K562 (cell line): ENCODE results near the gene C1orf216. TPM values are rescaled to one million over a fixed set of nuclear protein-coding genes. Genes with fewer than 3 reads are reported as not detected.

Experiments
- BRD4 ChIP-seq: fragments of 200-600 bp; sonication (generic); IDR thresholded peaks from 2 replicates; pipeline ENCODE4 v1.6.1; 2017; ENCODE audit warnings: inconsistent platforms
- CBX8 ChIP-seq: fragments of 200-600 bp; sonication (generic); IDR thresholded peaks from 2 replicates; pipeline ENCODE4 v1.6.1; 2012; ENCODE audit warnings: borderline replicate concordance, mixed run types, low read depth, mild to moderate bottlenecking, moderate library complexity, mixed read lengths, low read length, control low read depth, inconsistent platforms; ENCODE audit not compliant: poor library complexity, severe bottlenecking; ENCODE audit errors: extremely low read depth
- E2F4 ChIP-seq: sonication (generic); formaldehyde crosslinking; IDR thresholded peaks from 2 replicates; pipeline ENCODE4 v1.8.0; 2022; ENCODE audit warnings: mild to moderate bottlenecking, low read depth, missing genetic modification reagents
- PRMT5 ChIP-seq: sonication (generic); formaldehyde crosslinking; IDR thresholded peaks from 2 replicates; pipeline ENCODE4 v1.5.0; 2020; ENCODE audit warnings: missing genetic modification reagents
- SAFB ChIP-seq: fragments of 200-400 bp; formaldehyde crosslinking; IDR thresholded peaks from 2 replicates; pipeline ENCODE4 v1.6.1; 2017; ENCODE audit warnings: low read depth, low read length, borderline replicate concordance
- SFPQ ChIP-seq: fragments of 200-400 bp; formaldehyde crosslinking; IDR thresholded peaks from 2 replicates; pipeline ENCODE4 v1.6.1; 2017; ENCODE audit warnings: mild to moderate bottlenecking, low read depth, low read length, moderate library complexity
- TAF7 ChIP-seq: fragments of 450-650 bp; IDR thresholded peaks from 2 replicates; pipeline ENCODE4 v1.6.1; 2016; ENCODE audit warnings: missing genetic modification characterization, missing compliant biosample characterization
- ZBTB12 ChIP-seq: fragments of 250-450 bp; sonication (Bioruptor Pico); IDR thresholded peaks from 2 replicates; pipeline ENCODE4 v1.4.0; 2020
- ZEB2 ChIP-seq: fragments of 450-650 bp; IDR thresholded peaks from 2 replicates; pipeline ENCODE4 v1.6.1; 2016
- ZNF318 ChIP-seq, 2 experiments: fragments of 450-650 bp; IDR thresholded peaks; 2 replicates each; pipeline ENCODE4 v1.6.1; 2016; ENCODE audit warnings: mild to moderate bottlenecking in 2 of 2, borderline replicate concordance in 1 of 2, low read depth in 1 of 2, moderate library complexity in 1 of 2
- ZNF384 ChIP-seq: IDR thresholded peaks from 2 replicates; pipeline ENCODE4 v1.6.1; 2012; ENCODE audit warnings: low read depth, low read length, improper control_type of control experiment
- ZNF699 ChIP-seq: fragments of 250-450 bp; sonication (Bioruptor Pico); IDR thresholded peaks from 2 replicates; pipeline ENCODE4 v1.8.0; 2021; ENCODE audit warnings: mild to moderate bottlenecking, moderate library complexity; ENCODE audit not compliant: insufficient replicate concordance
- polyA plus RNA-seq, 8 experiments: library from polyadenylated mRNA; depleted of rRNA in 4 of 8; stranded (reverse) in 5 of 8; unstranded in 3 of 8; fragments of >200 nt; fragmentation: Nextera tagmentation in 2 of 8; fragmentation: Illumina TruSeq in 1 of 8; extraction: Ambion mirVana in 2 of 8; extraction: Trizol in 1 of 8; gene quantifications; 2 replicates each; pipeline versions ENCODE4 v1.2.1 to v1.2.3, GENCODE V29; 2011 to 2014; ENCODE audit warnings: inconsistent platforms in 1 of 8, missing spikeins in 1 of 8
- total RNA-seq, 7 experiments: library from RNA; depleted of rRNA in 6 of 7; stranded (reverse); fragments of >200 nt in 6 of 7; fragmentation: Illumina TruSeq in 2 of 7; extraction: Trizol in 2 of 7; gene quantifications; 2 replicates each; pipeline versions ENCODE4 v1.2.1 to v1.2.3, GENCODE V29; 2011 to 2021; ENCODE audit warnings: low replicate concordance in 1 of 7

The C1orf216 gene
- total and polyA plus RNA-seq, 9 of the 15 experiments (the other 6 are each of a cell fraction or from before 2014, with no cell fraction given): 3.4 to 25.1 (median 15.0) TPM

GRCh38 chr1:35715568-35716002 is 3.1 kb downstream of the C1orf216 start (continued):
- TF ChIP-seq ZNF318 (IDR thresholded peaks at IDR 0.05; ENCODE audit: borderline replicate concordance in 1 of 2, low read depth in 1 of 2): no peak
- TF ChIP-seq SAFB: no peak
- 0 out of 2 replicates have a peak, but pooled peaks have one; percentile 48 for TF ChIP-seq ZNF384
- no peak for TF ChIP-seq CBX8
- TF ChIP-seq BRD4: no peak
- no peak for TF ChIP-seq SFPQ
- TF ChIP-seq PRMT5 (CRISPR knock-in tag): no peak
- TF ChIP-seq E2F4 (CRISPR knock-in tag): 0 out of 2 replicates have a peak, but pooled peaks have one; percentile 25
- no peak for TF ChIP-seq ZNF699 (CRISPR knock-in tag)
- no peak for TF ChIP-seq TAF7 (tag)
- 0 out of 2 replicates have a peak, but pooled peaks have one; percentile 9 for TF ChIP-seq ZBTB12
- TF ChIP-seq ZEB2: no peak
